ENCODE measurements around the gene TMEM208.

Gene TMEM208

DNA sequence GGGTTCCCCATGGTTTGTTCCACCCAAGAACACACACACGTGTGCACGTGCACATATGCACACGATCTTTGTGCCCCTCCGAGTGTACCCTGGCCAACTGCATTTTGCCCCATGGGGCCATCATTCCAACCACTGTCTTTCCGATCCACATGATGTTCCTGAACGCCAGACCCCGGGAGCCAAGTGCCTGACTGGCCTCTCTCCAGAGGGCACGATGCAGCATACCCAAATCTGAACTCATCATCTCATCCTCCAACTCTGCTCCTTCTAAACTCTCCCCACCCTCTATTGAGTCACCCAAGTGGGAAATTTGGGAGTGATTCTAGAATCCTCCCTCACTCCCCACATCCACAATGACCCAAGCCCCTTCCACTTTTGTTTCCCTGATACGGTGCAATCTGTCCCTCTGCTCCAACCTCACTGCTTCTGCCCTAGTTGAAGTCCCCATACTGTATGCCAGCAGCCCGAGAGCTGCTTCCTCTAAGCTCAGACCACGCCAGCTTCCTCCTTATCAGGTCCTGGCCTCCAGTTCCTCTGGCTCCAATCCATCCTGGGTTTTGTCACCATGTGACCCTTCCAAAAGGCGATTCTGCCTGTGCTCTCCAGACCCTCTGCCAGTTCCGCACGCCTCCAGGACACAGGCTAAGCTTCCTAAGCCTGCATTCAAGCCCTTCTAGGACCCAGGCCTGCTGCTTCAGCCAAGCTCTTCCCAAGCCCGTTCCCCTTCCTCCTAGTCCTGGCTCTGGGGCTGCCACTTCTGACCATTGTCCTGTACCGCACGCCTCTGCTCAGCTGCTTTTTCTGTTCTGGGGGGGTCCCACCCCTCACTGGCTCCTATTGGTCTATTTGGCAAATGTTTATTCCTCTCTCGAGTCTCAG lies 10.1 kb upstream of the TMEM208 start:
- DNase-seq (ENCODE audit: low read depth): no peak
- TF ChIP-seq, protein P1, sequence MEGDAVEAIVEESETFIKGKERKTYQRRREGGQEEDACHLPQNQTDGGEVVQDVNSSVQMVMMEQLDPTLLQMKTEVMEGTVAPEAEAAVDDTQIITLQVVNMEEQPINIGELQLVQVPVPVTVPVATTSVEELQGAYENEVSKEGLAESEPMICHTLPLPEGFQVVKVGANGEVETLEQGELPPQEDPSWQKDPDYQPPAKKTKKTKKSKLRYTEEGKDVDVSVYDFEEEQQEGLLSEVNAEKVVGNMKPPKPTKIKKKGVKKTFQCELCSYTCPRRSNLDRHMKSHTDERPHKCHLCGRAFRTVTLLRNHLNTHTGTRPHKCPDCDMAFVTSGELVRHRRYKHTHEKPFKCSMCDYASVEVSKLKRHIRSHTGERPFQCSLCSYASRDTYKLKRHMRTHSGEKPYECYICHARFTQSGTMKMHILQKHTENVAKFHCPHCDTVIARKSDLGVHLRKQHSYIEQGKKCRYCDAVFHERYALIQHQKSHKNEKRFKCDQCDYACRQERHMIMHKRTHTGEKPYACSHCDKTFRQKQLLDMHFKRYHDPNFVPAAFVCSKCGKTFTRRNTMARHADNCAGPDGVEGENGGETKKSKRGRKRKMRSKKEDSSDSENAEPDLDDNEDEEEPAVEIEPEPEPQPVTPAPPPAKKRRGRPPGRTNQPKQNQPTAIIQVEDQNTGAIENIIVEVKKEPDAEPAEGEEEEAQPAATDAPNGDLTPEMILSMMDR (conservative IDR thresholded peaks at IDR 0.05; ENCODE audit: low read depth, low read length): no peak
- no peak overlapping the region for H3K4me3 ChIP-seq (ENCODE audit: low read depth, low read length)

DNA sequence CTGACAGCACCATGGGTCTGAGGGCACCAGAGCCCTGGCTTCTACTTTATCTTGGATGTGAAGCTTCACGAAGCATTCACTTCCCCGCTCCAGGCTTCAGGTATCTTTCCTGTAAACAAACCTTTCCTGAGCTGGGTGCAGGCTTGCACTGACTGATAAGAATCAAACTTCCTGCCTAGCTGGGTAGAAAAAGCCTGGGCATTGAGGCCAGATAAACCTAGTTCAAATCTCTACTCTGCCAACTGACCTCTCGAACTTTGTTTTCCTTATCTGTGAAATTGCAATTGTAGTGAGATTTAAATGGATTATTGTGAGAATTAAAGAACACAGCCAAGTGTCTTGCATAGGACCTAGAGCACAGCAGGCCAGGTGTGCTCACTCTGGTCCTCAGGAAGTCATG lies 2.9 kb upstream of the TMEM208 start:
- H3K4me3 ChIP-seq (ENCODE audit: low read depth, low read length): no peak overlapping the region
- DNase-seq (ENCODE audit: low read depth): no peak
- TF ChIP-seq, protein P1 (conservative IDR thresholded peaks at IDR 0.05; ENCODE audit: low read depth, low read length): no peak

DNA sequence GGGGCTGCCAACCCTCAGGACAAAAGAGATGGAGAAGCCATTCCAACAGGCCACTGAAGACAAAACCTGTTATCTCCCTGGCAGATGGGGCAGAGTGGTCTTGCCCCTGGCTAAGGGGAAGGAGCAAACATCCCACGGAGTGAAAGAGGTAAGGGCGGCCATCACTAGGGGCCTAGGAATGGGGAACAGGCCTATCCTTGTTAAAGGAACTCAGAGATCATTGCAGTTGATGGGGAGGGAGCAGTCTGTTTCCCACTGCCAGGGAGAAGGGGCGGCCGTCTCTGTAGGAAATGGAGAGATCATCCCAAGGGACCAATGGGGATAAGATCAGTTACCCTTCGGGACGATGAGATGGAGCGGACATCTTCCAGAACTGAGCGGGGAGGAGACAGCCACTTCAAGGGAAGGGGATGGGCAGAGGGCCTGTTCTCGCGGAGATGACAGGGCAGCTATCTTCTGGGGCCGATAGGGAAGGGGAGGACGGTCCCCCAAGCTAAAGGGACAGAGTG lies 581 bp upstream of the TMEM208 start:
- DNase-seq (ENCODE audit: low read depth): no peak
- TF ChIP-seq, protein P1 (conservative IDR thresholded peaks at IDR 0.05; ENCODE audit: low read depth, low read length): no peak
- peak overlapping the region; percentile 92 for H3K4me3 ChIP-seq (ENCODE audit: low read depth, low read length)

DNA sequence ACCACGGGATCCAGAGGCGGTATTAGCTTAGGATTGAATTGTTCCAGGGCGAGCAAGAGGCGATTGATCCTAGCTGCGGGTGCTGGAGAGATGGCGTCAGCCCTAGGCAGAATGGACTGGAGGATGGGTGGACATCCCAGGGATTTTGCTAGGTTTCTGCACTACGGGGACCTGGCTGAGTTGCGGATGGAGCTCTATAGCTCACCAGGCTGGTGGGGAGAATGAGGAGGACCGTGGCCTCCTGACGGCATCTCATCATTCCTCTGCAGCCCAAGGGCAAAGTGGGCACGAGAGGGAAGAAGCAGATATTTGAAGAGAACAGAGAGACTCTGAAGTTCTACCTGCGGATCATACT lies 614 bp downstream of the TMEM208 start:
- TF ChIP-seq, protein P1 (conservative IDR thresholded peaks at IDR 0.05; ENCODE audit: low read depth, low read length): no peak
- H3K4me3 ChIP-seq (ENCODE audit: low read depth, low read length): peak overlapping the region; percentile 92
- DNase-seq (ENCODE audit: low read depth): no peak

DNA sequence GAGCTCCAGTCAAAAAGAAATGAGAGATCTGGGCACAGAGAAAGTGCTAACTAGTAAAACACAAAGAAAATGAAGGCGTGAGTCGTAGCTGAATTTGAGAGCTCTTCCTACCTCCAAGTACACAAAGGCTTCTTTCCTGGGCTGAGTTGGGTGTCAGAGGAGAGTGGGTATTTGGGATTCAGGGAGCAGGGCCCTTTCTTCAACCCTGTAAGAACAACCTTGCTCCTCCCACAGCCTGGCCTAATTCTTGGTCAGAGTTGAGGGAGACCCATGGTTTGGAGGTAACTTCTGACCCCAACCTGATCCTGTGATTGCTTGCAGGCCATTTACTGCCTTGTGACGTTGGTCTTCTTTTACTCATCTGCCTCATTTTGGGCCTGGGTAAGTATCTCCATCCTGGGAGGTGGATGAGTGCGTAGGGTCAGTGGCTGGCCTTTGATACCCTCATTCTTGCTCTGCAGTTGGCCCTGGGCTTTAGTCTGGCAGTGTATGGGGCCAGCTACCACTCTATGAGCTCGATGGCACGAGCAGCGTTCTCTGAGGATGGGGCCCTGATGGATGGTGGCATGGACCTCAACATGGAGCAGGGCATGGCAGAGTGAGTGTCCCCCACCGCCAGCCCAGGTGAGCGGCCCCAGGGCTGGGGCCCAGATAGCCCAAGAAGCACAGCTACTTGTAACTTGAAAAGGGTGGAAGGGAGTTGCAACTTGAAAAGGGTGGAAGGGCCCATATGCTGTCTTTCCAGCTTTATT lies 1.3 kb downstream of the TMEM208 start:
- peak overlapping the region; percentile 92 for H3K4me3 ChIP-seq (ENCODE audit: low read depth, low read length)
- no peak for DNase-seq (ENCODE audit: low read depth)
- TF ChIP-seq, protein P1 (conservative IDR thresholded peaks at IDR 0.05; ENCODE audit: low read depth, low read length): no peak

DNA sequence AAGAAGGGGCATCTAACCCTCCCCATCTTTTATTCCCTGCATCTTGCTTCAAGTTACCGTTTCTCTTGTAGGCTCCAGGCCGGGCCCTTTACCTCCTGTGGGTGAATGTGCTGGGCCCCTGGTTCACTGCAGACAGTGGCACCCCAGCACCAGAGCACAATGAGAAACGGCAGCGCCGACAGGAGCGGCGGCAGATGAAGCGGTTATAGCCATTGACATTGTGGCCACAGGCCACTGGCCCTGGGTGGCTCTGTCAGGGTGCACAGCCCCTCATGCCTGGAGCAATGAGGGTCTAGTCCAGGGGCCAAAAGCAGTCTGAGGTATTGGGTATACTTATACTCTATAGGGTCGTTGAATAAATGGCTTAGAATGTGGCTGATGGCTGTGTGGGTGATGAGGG lies 2.0 kb downstream of the TMEM208 start:
- TF ChIP-seq, protein P1 (conservative IDR thresholded peaks at IDR 0.05; ENCODE audit: low read depth, low read length): no peak
- DNase-seq (ENCODE audit: low read depth): no peak
- no peak overlapping the region for H3K4me3 ChIP-seq (ENCODE audit: low read depth, low read length)

Data from choroid plexus epithelial cell (primary cell).